HUES6 (cell line): ENCODE data around the gene GSTT2.

Experiments used
- H3K27ac ChIP-seq: 2 replicates; pipeline ENCODE4 v1.7.0; 2013; ENCODE audit warnings: low read depth, mild to moderate bottlenecking, low read length, inconsistent platforms
- H3K27me3 ChIP-seq: 2 replicates; pipeline ENCODE4 v1.6.1; 2013; ENCODE audit warnings: low read length; ENCODE audit not compliant: control insufficient read depth, insufficient read depth
- H3K36me3 ChIP-seq: 2 replicates; pipeline ENCODE4 v1.6.1; 2013; ENCODE audit warnings: low read length; ENCODE audit not compliant: control insufficient read depth, insufficient read depth
- H3K4me1 ChIP-seq: 2 replicates; pipeline ENCODE4 v1.6.1; 2013; ENCODE audit warnings: low read length; ENCODE audit not compliant: control insufficient read depth, insufficient read depth
- H3K4me3 ChIP-seq: 2 replicates; pipeline ENCODE4 v1.5.1; 2013; ENCODE audit warnings: low read depth, low read length
- H3K9ac ChIP-seq: one replicate; pipeline ENCODE4 v1.6.1; 2013; ENCODE audit warnings: mild to moderate bottlenecking, low read length
- H3K9me3 ChIP-seq: 2 replicates; pipeline ENCODE4 v1.6.1; 2013; ENCODE audit warnings: low read depth, low read length; ENCODE audit not compliant: control insufficient read depth, insufficient read depth

The GSTT2 gene

GRCh38 chr22:24027991-24028390 lies 48.1 kb downstream of the GSTT2 start:
- no peak overlapping the region for H3K4me3 ChIP-seq
- no peak overlapping the region for H3K9ac ChIP-seq

GRCh38 chr22:24028533-24028932 lies 48.6 kb downstream of the GSTT2 start:
- Histone ChIP-seq H3K9ac (no peak overlapping the region), H3K9me3 (no peaks in the 10 kb centered on the region), H3K4me3 (no peak overlapping the region), H3K4me1 (no peaks in the 10 kb centered on the region), H3K27me3 (no peaks in the 10 kb centered on the region), H3K36me3 (no peaks in the 10 kb centered on the region), H3K27ac (no peak overlapping the region)

More at GRCh38 chr22:24027991-24028390, 48.1 kb downstream of the GSTT2 start:
- Histone ChIP-seq H3K4me1 (no peaks in the 10 kb centered on the region), H3K9me3 (no peaks in the 10 kb centered on the region), H3K27ac (no peak overlapping the region), H3K36me3 (no peaks in the 10 kb centered on the region), H3K27me3 (no peaks in the 10 kb centered on the region)

GRCh38 chr22:24029304-24029703 lies 49.4 kb downstream of the GSTT2 start:
- Histone ChIP-seq H3K4me3 (no peak overlapping the region), H3K27me3 (no peaks in the 10 kb centered on the region), H3K27ac (no peak overlapping the region), H3K4me1 (no peaks in the 10 kb centered on the region), H3K9me3 (no peaks in the 10 kb centered on the region), H3K9ac (no peak overlapping the region), H3K36me3 (no peaks in the 10 kb centered on the region)

DNA sequence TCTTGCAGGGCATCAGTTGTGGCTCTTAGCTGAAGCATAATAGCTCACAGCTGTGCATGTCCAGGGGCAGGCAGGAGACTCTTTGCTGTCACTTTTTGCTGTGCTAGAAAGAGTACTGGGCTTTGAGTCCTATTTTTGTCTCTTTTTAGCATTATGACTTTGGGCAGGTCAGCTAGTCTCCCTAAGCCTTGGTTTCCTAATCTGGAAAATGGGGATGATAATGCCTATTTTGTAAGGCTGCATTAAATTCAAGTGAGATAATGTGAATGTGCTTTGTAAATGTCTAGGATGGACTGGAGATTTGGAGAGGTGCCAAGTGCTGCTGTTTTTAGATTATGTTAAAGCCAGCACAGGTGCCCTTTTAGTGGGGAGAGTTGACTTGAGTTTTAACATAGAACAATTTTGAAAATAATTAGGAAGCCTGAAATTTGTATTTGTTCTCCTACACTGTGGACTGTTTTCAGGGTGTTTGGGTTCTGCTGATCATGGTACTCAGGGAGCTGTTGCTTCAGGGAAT lies 50.3 kb downstream of the GSTT2 start:
- H3K4me1 ChIP-seq, result 0 out of 2 replicates have a peak, but pooled peaks cover 2% of the 10 kb centered on the region
- no peaks in the 10 kb centered on the region for H3K36me3 ChIP-seq
- no peaks in the 10 kb centered on the region for H3K9me3 ChIP-seq
- no peaks in the 10 kb centered on the region for H3K27me3 ChIP-seq
- no peak overlapping the region for H3K9ac ChIP-seq
- no peak overlapping the region for H3K27ac ChIP-seq
- H3K4me3 ChIP-seq, result no peak overlapping the region
